ENCODE measurements around the gene SPI1. TPM values are rescaled to one million over a fixed set of nuclear protein-coding genes. Genes with fewer than 3 reads are reported as not detected.

SPI1 gene
- total RNA-seq, 1 donor from 2014 or later: 8.3 TPM

DNA sequence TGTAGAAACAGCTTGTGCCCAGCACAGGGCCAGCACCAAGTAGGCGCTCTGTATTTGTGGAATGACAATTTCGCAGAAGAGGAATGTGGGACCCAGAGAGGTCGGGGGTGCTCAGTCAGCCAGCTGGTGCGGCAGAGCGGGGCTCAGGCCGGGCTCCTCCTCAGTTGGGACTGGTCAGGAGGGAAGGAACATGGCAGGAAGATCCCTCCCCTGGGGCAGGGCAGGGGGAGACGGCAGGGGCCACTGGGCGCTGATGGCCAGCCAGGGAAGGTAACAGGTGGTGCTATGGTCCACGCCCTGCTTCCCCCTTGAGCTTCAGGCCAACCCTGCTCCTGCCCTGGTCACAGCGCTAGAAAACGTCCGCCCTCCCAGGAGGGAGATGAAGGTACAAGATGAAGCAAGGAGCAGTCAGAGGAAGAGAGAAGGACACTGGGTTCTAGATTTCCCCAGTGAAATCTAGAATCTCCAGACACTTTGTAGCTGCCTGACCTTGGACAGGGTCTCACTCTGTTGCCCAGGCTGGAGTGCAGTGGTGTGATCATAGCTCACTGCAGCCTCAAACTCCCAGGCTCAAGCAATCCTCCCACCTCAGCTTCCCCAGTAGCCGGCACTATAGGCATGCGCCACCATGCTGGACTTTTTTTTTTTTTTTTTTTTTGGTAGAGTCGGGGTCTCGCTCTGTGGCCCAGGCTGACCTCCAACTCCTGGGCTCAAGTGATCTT, 13.5 kb upstream of the SPI1 start:
- DNase-seq: no peak
- Histone ChIP-seq H3K4me3 (no peak overlapping the region), H3K4me1 (peaks cover 25% of the 10 kb centered on the region), H3K27me3 (ENCODE audit: low read depth) (no peaks in the 10 kb centered on the region), H3K27ac (replicated peaks) (peak overlapping the region; percentile 87), H3K9me3 (replicated peaks) (no peaks in the 10 kb centered on the region), H3K36me3 (no peaks in the 10 kb centered on the region)
- TF ChIP-seq, protein P1, sequence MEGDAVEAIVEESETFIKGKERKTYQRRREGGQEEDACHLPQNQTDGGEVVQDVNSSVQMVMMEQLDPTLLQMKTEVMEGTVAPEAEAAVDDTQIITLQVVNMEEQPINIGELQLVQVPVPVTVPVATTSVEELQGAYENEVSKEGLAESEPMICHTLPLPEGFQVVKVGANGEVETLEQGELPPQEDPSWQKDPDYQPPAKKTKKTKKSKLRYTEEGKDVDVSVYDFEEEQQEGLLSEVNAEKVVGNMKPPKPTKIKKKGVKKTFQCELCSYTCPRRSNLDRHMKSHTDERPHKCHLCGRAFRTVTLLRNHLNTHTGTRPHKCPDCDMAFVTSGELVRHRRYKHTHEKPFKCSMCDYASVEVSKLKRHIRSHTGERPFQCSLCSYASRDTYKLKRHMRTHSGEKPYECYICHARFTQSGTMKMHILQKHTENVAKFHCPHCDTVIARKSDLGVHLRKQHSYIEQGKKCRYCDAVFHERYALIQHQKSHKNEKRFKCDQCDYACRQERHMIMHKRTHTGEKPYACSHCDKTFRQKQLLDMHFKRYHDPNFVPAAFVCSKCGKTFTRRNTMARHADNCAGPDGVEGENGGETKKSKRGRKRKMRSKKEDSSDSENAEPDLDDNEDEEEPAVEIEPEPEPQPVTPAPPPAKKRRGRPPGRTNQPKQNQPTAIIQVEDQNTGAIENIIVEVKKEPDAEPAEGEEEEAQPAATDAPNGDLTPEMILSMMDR (IDR thresholded peaks at IDR 0.05; ENCODE audit: borderline replicate concordance): no peak
- intact Hi-C loops (cut with micrococcal nuclease): no loop called here

DNA sequence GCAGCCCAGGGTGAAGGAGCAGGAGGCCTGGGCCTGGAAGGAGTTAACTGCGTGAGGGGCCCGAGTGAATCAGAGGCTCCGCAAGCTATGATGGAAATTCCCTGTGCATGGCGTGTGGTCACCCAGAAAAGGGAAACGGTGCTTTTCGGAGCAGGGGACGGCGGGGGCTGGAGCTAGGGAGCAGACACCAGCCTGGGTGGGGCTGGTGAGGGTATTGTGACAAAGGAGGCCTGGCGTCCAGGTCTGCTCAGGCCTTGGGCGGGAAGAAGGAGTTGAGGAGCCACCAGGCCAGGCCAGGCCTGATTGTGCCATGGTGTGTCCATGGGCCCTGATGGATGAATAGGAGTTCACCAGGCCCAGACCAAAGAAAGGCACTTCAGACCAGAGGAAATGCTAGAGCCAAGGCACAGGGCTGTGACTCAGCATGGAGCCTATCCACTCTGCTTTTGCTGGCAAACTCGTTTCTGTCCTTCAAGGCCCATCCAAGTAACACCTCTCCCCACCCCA, 12.8 kb upstream of the SPI1 start:
- peaks cover 25% of the 10 kb centered on the region for H3K4me1 ChIP-seq
- H3K4me3 ChIP-seq: no peak overlapping the region
- DNase-seq: peak; percentile 51
- no peaks in the 10 kb centered on the region for H3K9me3 ChIP-seq (replicated peaks)
- no peaks in the 10 kb centered on the region for H3K36me3 ChIP-seq
- peak overlapping the region; percentile 87 for H3K27ac ChIP-seq (replicated peaks)
- TF ChIP-seq, protein P1 (IDR thresholded peaks at IDR 0.05; ENCODE audit: borderline replicate concordance): no peak
- no peaks in the 10 kb centered on the region for H3K27me3 ChIP-seq (ENCODE audit: low read depth)
- intact Hi-C loops (cut with micrococcal nuclease): no loop called here

DNA sequence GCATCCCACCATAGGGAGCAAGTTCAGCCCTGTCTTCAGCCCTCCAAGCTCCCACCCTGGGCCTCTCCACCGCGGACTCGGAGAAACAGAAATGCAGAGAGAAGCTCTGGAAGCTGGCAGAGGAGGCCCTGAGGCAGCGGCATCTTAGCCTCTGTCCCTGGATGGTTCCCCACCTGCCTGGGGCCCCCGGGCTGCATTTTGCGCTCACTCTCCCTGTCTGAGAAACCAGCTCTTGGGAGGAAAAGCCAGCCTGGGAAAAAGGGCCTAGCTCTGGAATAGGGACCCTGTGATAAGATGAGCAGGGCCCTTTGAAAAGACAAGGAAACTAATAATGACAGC, 12.0 kb upstream of the SPI1 start:
- TF ChIP-seq, protein P1 (IDR thresholded peaks at IDR 0.05; ENCODE audit: borderline replicate concordance): no peak
- Histone ChIP-seq H3K36me3 (no peaks in the 10 kb centered on the region), H3K4me1 (peaks cover 24% of the 10 kb centered on the region), H3K27ac (replicated peaks) (peak overlapping the region; percentile 87), H3K9me3 (replicated peaks) (no peaks in the 10 kb centered on the region), H3K27me3 (ENCODE audit: low read depth) (no peaks in the 10 kb centered on the region), H3K4me3 (no peak overlapping the region)
- intact Hi-C loops (cut with micrococcal nuclease): no loop called here
- no peak for DNase-seq

DNA sequence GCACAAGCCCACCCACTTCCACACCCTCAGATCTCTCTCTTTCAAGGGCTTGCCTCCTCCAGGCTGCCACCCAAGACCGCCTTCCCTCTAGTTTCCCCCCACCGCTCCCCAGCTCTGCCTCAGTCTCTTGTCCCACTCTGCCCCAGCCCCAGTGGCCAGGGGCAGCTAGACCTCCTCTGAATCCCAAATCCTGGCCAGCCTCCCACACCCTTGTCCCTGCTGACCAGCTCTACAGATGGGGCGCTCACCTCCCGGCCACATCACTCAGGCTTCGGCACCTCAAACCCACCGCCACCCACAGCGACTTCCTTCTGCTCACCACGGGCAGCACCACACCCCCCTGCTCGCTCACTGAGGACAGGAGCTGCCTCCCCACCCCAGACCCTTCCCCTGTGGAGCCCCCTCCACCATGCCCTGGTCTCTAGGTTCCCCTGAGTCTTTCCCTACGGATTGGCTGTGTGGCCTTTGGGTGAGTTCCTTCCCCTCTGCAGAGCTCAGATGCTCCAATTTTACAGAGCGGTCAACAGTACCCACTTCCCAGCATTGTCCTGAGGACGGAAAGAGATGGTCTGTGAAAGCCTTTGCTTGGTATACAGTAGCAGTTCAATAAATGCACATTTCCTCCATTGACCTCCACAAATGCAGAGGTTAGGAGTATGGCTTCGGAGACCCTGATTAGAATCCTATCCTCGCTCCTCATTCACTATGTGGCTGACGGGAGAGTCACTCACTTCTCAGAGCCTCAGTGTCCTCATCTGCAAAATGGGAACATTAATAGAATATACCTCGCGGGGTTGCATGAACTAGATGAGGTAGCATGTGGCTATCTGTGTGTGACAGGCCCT, 11.5 kb upstream of the SPI1 start:
- TF ChIP-seq, protein P1 (IDR thresholded peaks at IDR 0.05; ENCODE audit: borderline replicate concordance): no peak
- H3K27ac ChIP-seq (replicated peaks): no peak overlapping the region
- no peaks in the 10 kb centered on the region for H3K27me3 ChIP-seq (ENCODE audit: low read depth)
- H3K4me3 ChIP-seq: no peak overlapping the region
- no peaks in the 10 kb centered on the region for H3K9me3 ChIP-seq (replicated peaks)
- no peak for DNase-seq
- no peaks in the 10 kb centered on the region for H3K36me3 ChIP-seq
- intact Hi-C loops (cut with micrococcal nuclease): loop anchor here (10.0 kb wide), 1 partner anchor 55 kb away; the partner anchor contains the start of gene RAPSN
- peaks cover 18% of the 10 kb centered on the region for H3K4me1 ChIP-seq

DNA sequence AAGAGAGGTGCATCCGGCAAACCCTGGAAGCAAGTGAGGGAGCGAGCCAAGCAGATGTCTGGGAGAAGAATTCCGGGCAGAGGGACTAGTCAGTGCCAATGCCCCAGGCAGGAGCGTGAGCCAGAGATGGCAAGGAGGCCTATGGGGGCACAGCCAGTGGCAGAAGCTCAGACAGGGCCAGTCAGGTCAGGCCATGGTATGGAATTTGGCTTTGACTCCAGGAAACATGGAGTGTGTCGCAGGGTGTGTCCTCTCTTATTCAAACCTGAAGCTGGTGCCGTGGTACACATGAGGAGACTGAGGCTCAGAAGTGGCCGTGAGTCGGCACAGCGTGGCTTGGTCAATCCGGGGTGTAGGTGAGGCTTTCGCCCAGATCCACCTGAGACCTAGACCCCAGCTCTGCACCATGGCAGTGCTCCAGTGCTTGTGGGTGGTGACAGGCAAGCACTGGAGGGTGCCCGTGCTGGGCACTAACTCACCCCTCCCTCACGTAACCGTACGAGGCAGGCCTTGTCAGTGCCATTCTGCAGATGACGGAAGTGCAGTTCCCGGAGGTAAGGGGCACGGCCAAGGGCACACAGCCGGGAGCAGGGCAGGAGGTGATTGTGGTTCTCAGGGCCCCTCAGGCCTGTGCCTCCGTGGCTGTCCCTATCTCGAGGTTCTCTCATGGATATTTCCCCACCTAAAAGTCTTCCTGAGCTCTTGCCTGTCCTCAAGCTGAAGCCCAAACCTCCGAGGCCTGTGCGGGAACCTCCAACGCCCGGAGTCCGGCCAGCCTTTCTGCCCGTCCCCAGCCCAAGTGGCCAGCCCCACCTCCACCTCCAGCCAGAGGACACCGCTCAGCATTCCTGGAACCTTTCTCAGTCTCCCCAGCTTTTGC, 10.6 kb upstream of the SPI1 start:
- H3K4me1 ChIP-seq: peaks cover 9% of the 10 kb centered on the region
- TF ChIP-seq, protein P1 (IDR thresholded peaks at IDR 0.05; ENCODE audit: borderline replicate concordance): no peak
- intact Hi-C loops (cut with micrococcal nuclease): loop anchor here (10.0 kb wide), 1 partner anchor 56 kb away; the partner anchor contains the start of gene RAPSN
- no peaks in the 10 kb centered on the region for H3K27me3 ChIP-seq (ENCODE audit: low read depth)
- H3K4me3 ChIP-seq: no peak overlapping the region
- no peak overlapping the region for H3K27ac ChIP-seq (replicated peaks)
- no peak for DNase-seq
- H3K36me3 ChIP-seq: no peaks in the 10 kb centered on the region
- H3K9me3 ChIP-seq (replicated peaks): no peaks in the 10 kb centered on the region

Measured in left ventricle myocardium inferior (tissue), 1 donor.